ENCODE measurements around the gene PDE11A. TPM values are rescaled to one million over a fixed set of nuclear protein-coding genes. Genes with fewer than 3 reads are reported as not detected.

The PDE11A gene
- total and polyA plus RNA-seq, 8 donors: 0.28 to 5.0 (median 1.7) TPM

GRCh38 chr2:177992992-177993391, 79.6 kb downstream of the PDE11A start:
- no peak for DNase-seq
- ATAC-seq: no peak
- Histone ChIP-seq H3K9me3 (no peaks in the 10 kb centered on the region), H3K4me3 (no peak overlapping the region), H3K36me3 (no peaks in the 10 kb centered on the region), H3K27ac (no peak overlapping the region), H3K27me3 (no peaks in the 10 kb centered on the region), H3K4me1 (no peaks in the 10 kb centered on the region)
- intact Hi-C loops (cut with DNase I): no loop called here
- 90 to 93% methylated on average over 2 of the region's 2 CpGs for WGBS, 2 donors
- FAIRE-seq: no peak
- TF ChIP-seq CTCF (IDR thresholded peaks at IDR 0.05): no peak

GRCh38 chr2:177989029-177989885, 83.3 kb downstream of the PDE11A start:
- ATAC-seq: no peak
- intact Hi-C loops (cut with DNase I): no loop called here
- WGBS, 2 donors: 80 to 81% methylated on average over 4 of the region's 4 CpGs

GRCh38 chr2:177984749-177985148, 87.8 kb downstream of the PDE11A start:
- FAIRE-seq: no peak
- TF ChIP-seq CTCF (IDR thresholded peaks at IDR 0.05): no peak
- DNase-seq: no peak
- Histone ChIP-seq H3K4me3 (no peak overlapping the region), H3K27me3 (no peaks in the 10 kb centered on the region), H3K4me1 (no peaks in the 10 kb centered on the region), H3K36me3 (no peaks in the 10 kb centered on the region), H3K27ac (no peak overlapping the region), H3K9me3 (no peaks in the 10 kb centered on the region)
- 82 to 89% methylated on average over 1 of the region's 1 CpG for WGBS, 2 donors
- no peak for ATAC-seq
- intact Hi-C loops (cut with DNase I): no loop called here

More at GRCh38 chr2:177989029-177989885, 83.3 kb downstream of the PDE11A start:
- Histone ChIP-seq H3K27ac (no peak overlapping the region), H3K4me1 (no peaks in the 10 kb centered on the region), H3K9me3 (no peaks in the 10 kb centered on the region), H3K36me3 (no peaks in the 10 kb centered on the region), H3K4me3 (no peak overlapping the region), H3K27me3 (no peaks in the 10 kb centered on the region)
- FAIRE-seq (no peak), DNase-seq (no peak)
- TF ChIP-seq CTCF (IDR thresholded peaks at IDR 0.05): no peak

GRCh38 chr2:177983183-177983788, 89.3 kb downstream of the PDE11A start:
- peak in 4 of 6 donors; percentile 17 to 55 (median 29) for DNase-seq
- no peaks in the 10 kb centered on the region for H3K4me1 ChIP-seq
- no peak overlapping the region for H3K4me3 ChIP-seq
- ATAC-seq: peak in 3 of 4 donors; percentile 91 to 97 (median 93)
- TF ChIP-seq CTCF (IDR thresholded peaks at IDR 0.05): peak; percentile 53 to 78 (median 65)
- WGBS, 2 donors: 1% methylated on average over 2 of the region's 2 CpGs
- no peaks in the 10 kb centered on the region for H3K9me3 ChIP-seq
- H3K36me3 ChIP-seq: no peaks in the 10 kb centered on the region
- FAIRE-seq: peak; percentile 54
- intact Hi-C loops (cut with DNase I): no loop called here
- H3K27me3 ChIP-seq: no peaks in the 10 kb centered on the region
- H3K27ac ChIP-seq: no peak overlapping the region

- TF ChIP-seq CTCF (IDR thresholded peaks at IDR 0.05): no peak
- Histone ChIP-seq H3K4me3 (no peak overlapping the region), H3K27me3 (no peaks in the 10 kb centered on the region), H3K27ac (no peak overlapping the region), H3K9me3 (no peaks in the 10 kb centered on the region), H3K4me1 (peaks cover 0 to 19% (median 0%) of the 10 kb centered on the region in 3 donors), H3K36me3 (no peaks in the 10 kb centered on the region)
- FAIRE-seq (no peak), DNase-seq (no peak), ATAC-seq (no peak)
- 92 to 94% methylated on average over 6 to 7 of the region's 8 CpGs for WGBS, 2 donors
- intact Hi-C loops (cut with DNase I): no loop called here
Measured at GRCh38 chr2:177972782-177973181, 99.8 kb downstream of the PDE11A start.

Data from pancreas (tissue), 10 donors.